GM18517 (cell line): ENCODE measurements around the gene NTRK2.
"Not testable (repeated sequence)": the region's sequence is repeated elsewhere in the genome, so short reads cannot be mapped to it uniquely, and the experiment has no call there.

ENCODE experiments used
- ATAC-seq: cut with Tn5 transposase; IDR thresholded peaks from one replicate; pipeline ENCODE4 v1.9.1; 2021; ENCODE audit warnings: mild to moderate bottlenecking, moderate library complexity; ENCODE audit not compliant: unreplicated experiment

Gene NTRK2

DNA sequence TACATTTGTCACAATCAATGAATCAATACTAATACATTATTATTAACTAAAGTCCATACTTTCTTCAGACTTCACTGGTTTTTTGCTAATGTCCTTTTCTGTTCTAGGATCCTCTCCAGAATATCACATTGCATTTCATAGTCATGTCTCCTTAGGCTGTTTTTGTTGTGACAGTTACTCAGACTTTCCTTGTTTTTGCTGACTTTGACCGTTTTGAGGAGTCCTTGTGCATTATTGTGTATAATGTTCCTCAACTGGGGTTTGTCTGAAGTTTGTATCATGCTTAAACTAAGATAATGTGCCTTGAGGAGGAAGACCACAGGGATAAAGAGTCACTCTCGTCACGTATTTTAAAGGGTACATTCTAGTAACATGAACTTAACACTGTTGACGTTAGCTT is 376.9 kb downstream of the NTRK2 start:
- no peak for ATAC-seq

DNA sequence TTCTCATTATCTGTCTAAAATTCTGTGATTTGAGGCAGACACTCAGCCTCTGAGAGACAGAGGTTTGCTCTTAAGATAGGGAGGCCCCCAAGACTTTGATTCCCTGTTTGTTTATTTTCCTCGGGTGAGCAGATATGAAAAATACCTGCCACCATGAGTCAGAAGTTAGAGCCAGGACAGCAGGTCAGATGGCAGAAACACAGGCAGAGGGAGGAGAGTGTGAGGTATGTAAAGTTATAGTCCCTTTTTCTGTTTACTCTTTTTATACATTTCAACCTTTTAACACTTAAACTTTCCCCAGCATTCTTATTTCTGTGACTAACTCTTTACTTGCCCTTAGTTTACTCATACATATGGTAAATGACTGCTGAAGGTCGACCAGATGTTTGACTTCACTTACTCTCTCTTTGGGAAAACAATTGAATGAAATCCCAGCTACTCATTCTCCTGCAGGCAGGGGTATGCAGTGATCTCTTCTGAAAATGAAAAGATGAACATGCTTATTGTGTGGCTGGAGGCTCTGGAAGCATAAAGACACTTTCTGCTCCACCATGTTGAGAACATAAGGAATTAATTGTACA is 383.8 kb downstream of the NTRK2 start:
- no peak for ATAC-seq

DNA sequence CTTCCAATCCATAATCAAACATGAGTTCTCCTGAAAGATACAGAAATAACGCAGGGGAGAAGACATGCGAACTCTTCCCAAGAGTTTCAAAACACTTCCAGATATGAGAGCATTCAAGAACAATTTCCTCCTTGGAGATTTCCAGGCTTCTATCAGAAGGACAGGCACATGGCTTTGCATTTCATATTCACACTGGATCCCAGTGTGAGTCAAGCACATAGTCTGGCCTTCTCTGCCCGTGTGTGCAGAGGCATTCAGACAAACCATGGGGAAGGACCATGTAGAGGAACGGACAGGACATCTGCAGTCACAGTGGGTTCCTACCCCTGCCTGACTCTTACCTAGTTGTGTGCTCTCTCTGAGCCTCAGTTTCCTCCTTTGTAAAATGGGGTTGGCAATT is 384.5 kb downstream of the NTRK2 start:
- no peak for ATAC-seq

DNA sequence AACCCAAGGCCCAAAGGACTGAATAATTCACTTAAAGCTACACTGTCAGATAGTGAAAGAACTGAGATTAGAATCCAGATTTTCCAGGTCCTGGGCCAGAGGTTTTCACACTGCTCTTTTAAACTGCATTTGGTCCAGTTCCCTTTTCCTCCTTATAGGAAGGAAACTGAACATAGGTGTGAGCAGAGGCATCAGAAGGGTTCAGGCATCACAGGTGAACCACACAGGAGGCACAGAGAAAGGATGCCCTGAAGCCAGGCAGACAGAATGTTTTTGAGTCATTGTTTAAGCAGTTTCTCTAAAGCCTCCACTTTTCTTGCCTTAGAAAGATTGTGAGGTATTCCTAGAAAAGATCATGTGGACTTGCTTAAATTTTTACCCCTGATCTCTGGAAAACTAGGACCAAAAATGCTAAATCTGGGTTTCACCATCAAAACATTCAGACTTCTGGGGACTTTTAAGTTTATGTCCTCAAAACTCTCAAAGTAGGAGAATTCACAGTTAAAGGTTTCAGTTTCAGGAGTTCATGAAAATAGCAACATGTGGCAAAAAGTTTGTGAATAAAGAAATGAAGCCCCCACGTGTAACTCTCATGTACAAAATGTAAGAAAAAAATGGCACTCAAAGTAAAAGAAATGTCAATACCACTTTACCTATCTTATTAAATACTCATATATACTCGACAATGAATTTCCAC is 386.1 kb downstream of the NTRK2 start:
- ATAC-seq, result peak; percentile 56

DNA sequence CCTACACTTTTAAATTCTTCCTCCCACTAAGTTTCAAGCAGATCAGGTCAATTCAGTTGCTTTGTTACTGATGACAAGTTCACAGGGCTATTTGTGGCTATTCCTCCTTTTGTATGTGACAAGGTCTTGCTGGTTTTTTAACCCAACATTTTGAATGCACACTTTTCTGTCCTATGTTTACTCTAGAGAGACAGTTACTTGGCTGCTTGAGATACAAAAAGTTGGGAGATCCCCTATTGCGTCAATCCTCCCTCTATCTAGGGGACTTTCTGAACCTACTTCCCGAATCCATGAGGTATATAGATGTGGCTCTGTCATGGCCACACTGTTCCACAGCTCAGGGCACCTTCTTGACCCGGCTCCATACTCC is 386.7 kb downstream of the NTRK2 start:
- peak; percentile 58 for ATAC-seq

DNA sequence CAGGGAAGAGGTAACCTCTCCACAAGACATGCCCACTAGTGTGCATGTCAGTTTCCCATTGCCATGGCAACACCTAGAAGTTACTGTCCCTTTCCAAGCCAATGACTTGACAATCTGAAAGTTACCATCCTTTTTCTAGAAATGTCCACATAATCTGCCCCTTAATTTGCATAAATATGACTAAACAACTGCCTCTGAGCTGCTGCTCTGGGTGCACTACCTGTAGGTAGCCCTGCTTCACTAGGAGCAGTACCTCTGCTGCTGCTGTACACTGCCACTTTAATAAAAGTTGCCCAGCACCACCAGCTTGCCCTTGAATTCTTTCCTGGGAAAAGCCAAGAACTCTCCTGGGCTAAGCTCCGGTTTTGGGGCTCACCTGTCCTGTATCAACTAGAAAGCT is 392.4 kb downstream of the NTRK2 start:
- no peak for ATAC-seq

DNA sequence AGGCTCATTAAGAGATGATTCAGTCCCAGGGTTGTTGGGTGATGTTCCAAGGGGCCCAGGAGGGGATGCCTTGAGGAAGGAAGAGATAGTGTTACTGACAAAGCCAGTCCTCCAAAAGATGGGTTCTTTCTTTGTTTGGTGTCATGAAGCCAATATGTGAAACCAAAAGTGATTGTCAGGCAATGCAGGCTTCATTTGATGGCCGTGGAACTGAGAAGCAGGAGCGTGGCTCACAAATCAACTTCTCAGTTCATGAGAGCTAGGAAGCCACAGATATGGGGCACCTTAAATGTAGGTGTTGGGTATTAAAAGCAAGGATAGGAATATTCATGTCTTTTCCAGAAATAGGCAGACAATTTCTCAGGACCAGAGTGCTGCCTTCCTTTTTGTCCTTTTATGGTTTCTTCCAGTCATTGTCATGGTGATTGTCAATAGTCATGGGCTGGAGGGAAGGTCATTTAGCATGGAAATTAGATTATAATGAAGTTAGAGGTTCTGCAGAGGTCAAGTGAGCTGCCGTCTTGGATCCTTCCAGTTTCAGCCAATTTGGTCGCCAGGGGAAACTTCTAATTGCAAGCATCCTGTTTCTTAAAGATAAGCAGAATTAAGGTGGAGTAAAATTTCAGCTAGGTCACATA is 393.0 kb downstream of the NTRK2 start:
- ATAC-seq, result no peak

DNA sequence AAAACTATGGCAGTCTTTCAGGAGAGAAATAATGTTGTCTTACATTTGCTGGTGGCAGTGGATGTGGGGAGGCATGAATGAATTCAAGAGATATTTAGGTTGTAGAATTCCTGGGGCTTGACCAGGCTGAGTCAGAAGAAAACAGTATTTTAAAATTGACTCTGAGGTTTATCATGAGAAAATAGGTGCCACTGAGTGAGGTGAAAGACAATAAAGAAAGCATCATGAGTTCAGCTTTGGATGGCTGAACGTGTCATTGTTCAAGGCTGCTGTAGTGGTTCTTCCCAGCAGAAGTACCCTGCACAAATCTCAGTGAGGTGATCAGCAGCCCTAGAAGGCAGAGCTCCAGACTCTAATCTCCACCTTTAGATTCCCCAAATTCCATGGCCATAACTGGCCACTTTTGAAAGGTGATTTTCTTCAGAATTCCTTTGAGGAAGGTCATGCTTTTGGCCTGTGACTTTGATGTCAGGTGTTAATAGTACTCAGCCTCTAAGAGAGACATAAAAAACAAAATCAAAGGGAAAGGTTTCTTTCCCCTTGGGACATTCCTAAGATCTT is 395.4 kb downstream of the NTRK2 start:
- ATAC-seq, result no peak

DNA sequence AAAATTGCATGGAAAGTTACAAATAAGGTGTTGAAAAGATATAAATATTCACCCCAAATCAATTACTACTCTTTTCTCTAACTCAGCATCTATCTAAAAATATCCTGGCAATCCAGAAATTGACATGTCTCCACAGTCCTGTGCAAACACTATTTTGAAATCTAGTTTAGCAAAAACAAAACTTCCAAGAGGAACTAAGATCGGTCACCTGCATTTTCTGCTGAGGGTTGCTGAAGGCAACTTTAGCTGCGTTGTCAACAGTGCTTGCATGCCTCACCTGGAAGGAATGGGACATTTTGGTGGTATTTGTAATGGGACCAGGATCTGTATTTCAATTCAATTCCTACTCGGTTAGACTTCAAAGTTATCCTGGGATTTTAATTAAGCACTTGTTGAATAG is 398.3 kb downstream of the NTRK2 start:
- ATAC-seq, result no peak

DNA sequence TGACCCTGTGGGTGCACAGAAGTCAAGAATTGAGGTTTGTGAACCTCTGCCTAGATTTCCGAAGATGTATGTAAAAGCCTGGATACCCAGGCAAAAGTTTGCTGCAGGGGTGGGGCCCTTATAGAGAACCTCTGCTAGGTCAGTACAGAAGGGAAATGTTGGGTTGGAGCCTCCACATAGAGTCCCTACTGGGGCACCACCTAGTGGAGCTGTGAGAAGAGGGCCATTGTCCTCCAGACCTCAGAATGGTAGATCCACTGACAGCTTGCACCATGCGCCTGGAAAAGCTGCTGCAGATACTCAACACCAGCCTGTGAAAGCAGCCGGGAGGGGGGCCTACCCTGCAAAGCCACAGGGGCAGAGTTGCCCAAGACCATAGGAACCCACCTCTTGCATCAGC is 399.9 kb downstream of the NTRK2 start:
- not testable (repeated sequence) for ATAC-seq
